Measurements from ENCODE around the gene NLE1. TPM values are rescaled to one million over a fixed set of nuclear protein-coding genes. Genes with fewer than 3 reads are reported as not detected.

NLE1 gene
- total RNA-seq, 2 experiments from 2014 or later, result 30.3 to 34.1 TPM

GRCh38 chr17:35087731-35088355 is 54.3 kb downstream of the NLE1 start:
- TF ChIP-seq EZH2phosphoT487 (IDR thresholded peaks at IDR 0.05; ENCODE audit: borderline replicate concordance, low read depth, low read length), result no peak
- TF ChIP-seq CTCF (conservative IDR thresholded peaks at IDR 0.05; ENCODE audit: low read length), result no peak
- Histone ChIP-seq H4K20me1 (ENCODE audit: insufficient read depth, low read length) (no peaks in the 10 kb centered on the region), H3K9me2 (ENCODE audit: insufficient read depth, low read length) (no peaks in the 10 kb centered on the region), H3K4me3 (ENCODE audit: low read depth, low read length, poor library complexity, severe bottlenecking) (peak overlapping the region; percentile 85), H2AFZ (ENCODE audit: low read length) (peak overlapping the region; percentile 67; the same call in 1 of the 2 replicates), H3K9me3 (ENCODE audit: low read length) (no peaks in the 10 kb centered on the region), H3K4me2 (ENCODE audit: low read length) (peak overlapping the region; percentile 99), H3K79me2 (ENCODE audit: insufficient read depth, low read depth, low read length) (no peaks in the 10 kb centered on the region; the same call in 1 of the 2 replicates), H3K36me3 (ENCODE audit: insufficient read depth, low read length) (no peaks in the 10 kb centered on the region), H3K4me1 (ENCODE audit: insufficient read depth, low read length, poor library complexity, severe bottlenecking) (peaks cover 31% of the 10 kb centered on the region), H3K27ac (ENCODE audit: low read depth, low read length, poor library complexity, severe bottlenecking) (no peak overlapping the region)
- ChIA-PET POLR2A (interaction anchor here (0.7 kb wide), 1 partner anchor 108 kb away, joined by 3 read pairs; no protein-coding TSS in a partner anchor), CTCF (ENCODE audit: unreplicated experiment) (no interaction called here)
- intact Hi-C loops (cut with micrococcal nuclease; ENCODE audit: unreplicated experiment), result loop anchor here (2.0 to 5.0 kb wide), 4 partner anchors 31 to 107 kb away; partner anchors contain the start of genes LIG3 and RAD51D
- BruUV-seq (replicated peaks), result no TSS peak
- DNase-seq (ENCODE audit: low spot score), result peak; percentile 18

- no peak for TF ChIP-seq EZH2phosphoT487 (IDR thresholded peaks at IDR 0.05; ENCODE audit: borderline replicate concordance, low read depth, low read length)
- TF ChIP-seq CTCF (conservative IDR thresholded peaks at IDR 0.05; ENCODE audit: low read length), result no peak
- POLR2A ChIA-PET, result interaction anchor here (0.7 to 1.0 kb wide), 2 partner anchors 17 to 44 kb away, joined by 3 to 4 read pairs; no protein-coding TSS in a partner anchor
- Histone ChIP-seq H3K9me3 (ENCODE audit: low read length) (no peaks in the 10 kb centered on the region), H3K79me2 (ENCODE audit: insufficient read depth, low read depth, low read length) (no peaks in the 10 kb centered on the region; the same call in 1 of the 2 replicates), H4K20me1 (ENCODE audit: insufficient read depth, low read length) (no peaks in the 10 kb centered on the region), H3K4me2 (ENCODE audit: low read length) (peak overlapping the region; percentile 99; the same call in 1 of the 2 replicates), H3K9me2 (ENCODE audit: insufficient read depth, low read length) (no peaks in the 10 kb centered on the region), H3K36me3 (ENCODE audit: insufficient read depth, low read length) (no peaks in the 10 kb centered on the region), H3K4me3 (ENCODE audit: low read depth, low read length, poor library complexity, severe bottlenecking) (no peak overlapping the region), H2AFZ (ENCODE audit: low read length) (no peak overlapping the region), H3K4me1 (ENCODE audit: insufficient read depth, low read length, poor library complexity, severe bottlenecking) (peaks cover 38% of the 10 kb centered on the region), H3K27ac (ENCODE audit: low read depth, low read length, poor library complexity, severe bottlenecking) (no peak overlapping the region)
- CTCF ChIA-PET (ENCODE audit: unreplicated experiment), result no interaction called here
- intact Hi-C loops (cut with micrococcal nuclease; ENCODE audit: unreplicated experiment), result loop anchor here (5.0 kb wide), 1 partner anchor 75 kb away; no protein-coding TSS in a partner anchor
- BruUV-seq (replicated peaks), result TSS peak; percentile 49
- no peak for DNase-seq (ENCODE audit: low spot score)
These were observed 55.1 kb downstream of the NLE1 start for GRCh38 chr17:35086931-35087573.

All from OCI-LY7 (cell line).